ENCODE measurements around the gene TNRC6A. TPM values are rescaled to one million over a fixed set of nuclear protein-coding genes. Genes with fewer than 3 reads are reported as not detected.
A peak's percentile ranks its signal among the peaks of the same experiment; 100 is the strongest.

Gene TNRC6A
- total and polyA plus RNA-seq, 9 of the 15 experiments (the other 6 are each of a cell fraction or from before 2014, with no cell fraction given) = 3.4 to 32.1 (median 26.6) TPM

DNA sequence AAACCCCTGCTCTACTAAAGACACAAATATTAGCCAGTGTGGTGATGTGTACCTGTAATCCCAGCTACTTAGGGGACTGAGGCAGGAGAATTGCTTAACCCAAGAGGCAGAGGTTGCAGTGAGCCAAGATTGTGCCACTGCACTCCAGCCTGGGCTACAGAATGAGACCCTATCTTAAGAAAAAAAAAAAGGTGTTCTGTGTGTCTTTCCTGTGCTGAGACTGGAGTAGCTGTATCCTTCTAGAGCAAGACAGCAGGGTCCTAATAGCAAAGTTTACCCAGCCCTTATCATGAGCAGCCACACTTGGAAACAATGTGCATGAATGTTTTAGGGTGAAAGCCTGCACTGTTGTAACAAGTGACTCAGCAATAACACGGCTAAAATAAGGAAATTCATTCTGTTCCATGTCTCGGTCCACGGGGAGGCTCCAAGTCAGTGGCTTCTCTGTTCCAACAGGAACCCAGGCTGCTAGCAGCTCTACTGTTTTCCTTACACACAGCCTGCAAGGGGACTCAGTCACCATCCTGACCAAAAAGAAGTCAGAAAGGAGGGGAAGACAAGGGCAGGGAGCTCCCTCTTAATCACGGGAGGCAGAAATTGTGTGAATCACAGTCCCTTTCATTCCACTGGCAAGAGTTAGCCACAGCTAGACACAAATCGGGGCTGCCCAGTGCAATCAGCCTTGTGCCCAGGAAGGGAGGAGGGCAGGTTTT, 109.3 kb downstream of the TNRC6A start (continued):
- TF ChIP-seq MAX (CRISPR knock-in tag; IDR thresholded peaks at IDR 0.05) (peak; percentile 42; the same call in 1 of the 2 replicates), DIDO1 (tag; IDR thresholded peaks at IDR 0.05; ENCODE audit: low read depth) (no peak), HMG20A (CRISPR knock-in tag; conservative IDR thresholded peaks at IDR 0.05) (no peak), BRF2 (IDR thresholded peaks at IDR 0.05; ENCODE audit: borderline replicate concordance, insufficient read depth, insufficient read length) (no peak), ZSCAN29 (IDR thresholded peaks at IDR 0.05) (no peak), RNF2 (IDR thresholded peaks at IDR 0.05) (peak; percentile 64; the same call in 1 of the 2 replicates), FOXK1 (CRISPR knock-in tag; IDR thresholded peaks at IDR 0.05; ENCODE audit: borderline replicate concordance) (0 out of 2 replicates have a peak, but pooled peaks have one; percentile 20), ZNF175 (CRISPR knock-in tag; IDR thresholded peaks at IDR 0.05; ENCODE audit: low read depth) (no peak), BACH1 (tag; IDR thresholded peaks at IDR 0.05) (peak; percentile 99), RUNX1 (IDR thresholded peaks at IDR 0.05; ENCODE audit: low read depth) (no peak), KDM5B (IDR thresholded peaks at IDR 0.05; ENCODE audit: insufficient replicate concordance, low read depth, low read length) (peak; percentile 32), ETV1 (tag; conservative IDR thresholded peaks at IDR 0.05; ENCODE audit: low read depth) (0 out of 2 replicates have a peak, but pooled peaks have one; percentile 32), ZNF695 (CRISPR knock-in tag; IDR thresholded peaks at IDR 0.05) (no peak), FOSL1 (tag; conservative IDR thresholded peaks at IDR 0.05) (peak; percentile 88), GATAD2B (IDR thresholded peaks at IDR 0.05; ENCODE audit: borderline replicate concordance) (peak; percentile 67; the same call in 1 of the 2 replicates), NFE2L1 (tag; IDR thresholded peaks at IDR 0.05; ENCODE audit: borderline replicate concordance, low read depth) (peak; percentile 99), POLR3G (IDR thresholded peaks at IDR 0.05; ENCODE audit: extremely low read depth, insufficient read length, insufficient replicate concordance) (no peak), NCOA6 (IDR thresholded peaks at IDR 0.05) (no peak), DACH1 (IDR thresholded peaks at IDR 0.05; ENCODE audit: partially characterized antibody) (peak; percentile 56), OTX1 (CRISPR knock-in tag; IDR thresholded peaks at IDR 0.05) (no peak), PHB (CRISPR knock-in tag; IDR thresholded peaks at IDR 0.05) (no peak), SP1 (CRISPR knock-in tag; IDR thresholded peaks at IDR 0.05) (no peak)
- TF ChIP-seq, protein P1, sequence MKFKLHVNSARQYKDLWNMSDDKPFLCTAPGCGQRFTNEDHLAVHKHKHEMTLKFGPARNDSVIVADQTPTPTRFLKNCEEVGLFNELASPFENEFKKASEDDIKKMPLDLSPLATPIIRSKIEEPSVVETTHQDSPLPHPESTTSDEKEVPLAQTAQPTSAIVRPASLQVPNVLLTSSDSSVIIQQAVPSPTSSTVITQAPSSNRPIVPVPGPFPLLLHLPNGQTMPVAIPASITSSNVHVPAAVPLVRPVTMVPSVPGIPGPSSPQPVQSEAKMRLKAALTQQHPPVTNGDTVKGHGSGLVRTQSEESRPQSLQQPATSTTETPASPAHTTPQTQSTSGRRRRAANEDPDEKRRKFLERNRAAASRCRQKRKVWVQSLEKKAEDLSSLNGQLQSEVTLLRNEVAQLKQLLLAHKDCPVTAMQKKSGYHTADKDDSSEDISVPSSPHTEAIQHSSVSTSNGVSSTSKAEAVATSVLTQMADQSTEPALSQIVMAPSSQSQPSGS (CRISPR knock-in tag; IDR thresholded peaks at IDR 0.05) = no peak
